Islet of Langerhans (tissue), 1 donor: ENCODE data around the gene WAC.
"Not testable (repeated sequence)": the region's sequence is repeated elsewhere in the genome, so short reads cannot be mapped to it uniquely, and the experiment has no call there.

ENCODE experiments used
- FAIRE-seq: peaks from one replicate; lab custom pipeline; 2011; peaks lifted over from hg19 to GRCh38; lab: Jason Lieb, UNC

WAC gene, protein sequence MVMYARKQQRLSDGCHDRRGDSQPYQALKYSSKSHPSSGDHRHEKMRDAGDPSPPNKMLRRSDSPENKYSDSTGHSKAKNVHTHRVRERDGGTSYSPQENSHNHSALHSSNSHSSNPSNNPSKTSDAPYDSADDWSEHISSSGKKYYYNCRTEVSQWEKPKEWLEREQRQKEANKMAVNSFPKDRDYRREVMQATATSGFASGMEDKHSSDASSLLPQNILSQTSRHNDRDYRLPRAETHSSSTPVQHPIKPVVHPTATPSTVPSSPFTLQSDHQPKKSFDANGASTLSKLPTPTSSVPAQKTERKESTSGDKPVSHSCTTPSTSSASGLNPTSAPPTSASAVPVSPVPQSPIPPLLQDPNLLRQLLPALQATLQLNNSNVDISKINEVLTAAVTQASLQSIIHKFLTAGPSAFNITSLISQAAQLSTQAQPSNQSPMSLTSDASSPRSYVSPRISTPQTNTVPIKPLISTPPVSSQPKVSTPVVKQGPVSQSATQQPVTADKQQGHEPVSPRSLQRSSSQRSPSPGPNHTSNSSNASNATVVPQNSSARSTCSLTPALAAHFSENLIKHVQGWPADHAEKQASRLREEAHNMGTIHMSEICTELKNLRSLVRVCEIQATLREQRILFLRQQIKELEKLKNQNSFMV

DNA sequence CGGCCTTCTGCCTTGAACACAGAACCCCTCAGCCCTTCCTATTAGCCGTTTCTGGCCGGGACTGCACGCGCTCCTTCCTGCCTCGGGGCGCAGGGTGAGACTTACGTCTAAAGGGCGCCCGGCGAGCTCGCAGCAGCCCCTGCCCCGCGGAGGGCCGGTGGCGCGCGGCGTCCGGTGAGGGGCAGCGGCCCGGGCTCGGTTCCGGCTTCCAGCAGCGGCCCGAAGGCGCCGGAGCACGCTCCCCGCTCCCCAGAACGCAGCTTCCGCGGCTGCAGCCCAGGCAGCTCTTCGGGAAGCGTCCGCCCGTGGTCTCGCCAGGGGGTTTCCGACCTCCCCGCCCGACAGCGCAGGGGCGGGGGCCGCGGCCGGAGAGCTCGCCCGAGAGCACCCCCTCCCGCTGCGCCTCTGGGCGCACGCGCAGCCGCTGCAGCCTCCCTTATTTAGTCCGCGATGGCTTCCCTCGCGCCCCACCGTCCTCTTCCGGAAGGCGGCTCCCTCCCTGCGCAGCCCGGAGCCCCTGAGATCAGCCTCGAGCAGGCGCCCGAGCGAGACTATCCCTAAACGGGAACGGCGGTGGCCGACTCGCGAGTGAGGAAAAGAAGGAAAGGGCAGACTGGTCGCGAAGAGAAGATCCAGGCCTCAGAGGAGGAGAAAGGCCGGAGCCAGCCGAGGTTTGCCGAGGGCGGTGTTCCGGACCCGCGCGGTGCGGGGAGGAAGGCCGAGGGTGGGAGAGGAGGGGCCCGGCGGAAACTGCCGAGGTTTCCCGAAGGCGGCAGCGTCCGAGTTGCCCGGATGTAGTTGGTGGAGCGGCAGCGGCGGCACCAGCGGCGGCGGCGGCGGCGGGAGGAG, at the start of gene WAC:
WAC (plus strand) TSS at position 782 of the 849 bp plus-strand sequence. CDS start 462 bp downstream, outside the sequence.
- no peak for FAIRE-seq

DNA sequence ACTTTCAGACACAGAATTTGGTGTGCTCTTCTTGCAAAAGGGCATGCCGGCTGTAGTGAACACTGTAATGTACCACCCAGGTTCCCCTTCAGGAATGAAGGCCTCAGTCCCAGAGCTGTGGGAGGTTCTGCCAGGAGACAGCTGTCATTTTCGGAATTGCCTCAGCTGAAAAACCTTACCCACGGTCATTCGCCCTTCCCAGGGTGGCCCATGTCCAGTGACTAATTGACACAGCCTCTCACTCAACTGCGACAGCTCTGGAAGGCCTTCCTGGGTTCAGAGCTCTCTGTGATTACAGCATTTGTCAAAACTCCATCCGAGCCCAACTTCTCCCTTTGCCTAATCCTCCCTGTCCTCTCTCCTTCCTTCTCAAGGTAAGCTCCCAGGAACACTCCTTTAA, 43.7 kb upstream of the WAC start:
- no peak for FAIRE-seq

DNA sequence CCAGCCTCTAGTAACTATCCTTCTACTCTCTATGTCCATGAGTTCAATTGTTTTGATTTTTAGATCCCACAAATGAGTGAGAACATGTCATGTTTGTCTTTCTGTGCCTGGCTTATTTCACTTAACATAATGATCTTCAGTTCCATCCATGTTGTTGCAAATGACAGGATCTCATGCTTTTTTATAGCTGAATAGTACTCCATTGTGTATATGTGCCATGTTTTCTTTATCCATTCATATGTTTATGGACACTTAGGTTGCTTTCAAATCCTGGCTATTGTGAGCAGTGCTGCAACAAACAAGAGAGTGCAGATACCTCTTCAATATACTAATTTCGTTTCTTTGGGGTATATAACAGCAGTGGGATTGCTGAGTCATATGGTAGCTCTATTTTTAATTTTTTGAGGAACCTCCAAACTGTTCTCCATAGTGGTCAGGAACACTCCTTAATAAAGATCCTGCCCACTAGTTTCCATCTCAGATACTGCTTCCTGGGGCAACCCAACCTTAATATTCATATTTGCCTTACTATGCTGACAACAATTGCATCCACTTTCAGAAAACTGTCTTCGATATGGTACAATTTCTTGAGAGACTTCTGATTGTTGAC, 42.6 kb upstream of the WAC start:
- not testable (repeated sequence) for FAIRE-seq

DNA sequence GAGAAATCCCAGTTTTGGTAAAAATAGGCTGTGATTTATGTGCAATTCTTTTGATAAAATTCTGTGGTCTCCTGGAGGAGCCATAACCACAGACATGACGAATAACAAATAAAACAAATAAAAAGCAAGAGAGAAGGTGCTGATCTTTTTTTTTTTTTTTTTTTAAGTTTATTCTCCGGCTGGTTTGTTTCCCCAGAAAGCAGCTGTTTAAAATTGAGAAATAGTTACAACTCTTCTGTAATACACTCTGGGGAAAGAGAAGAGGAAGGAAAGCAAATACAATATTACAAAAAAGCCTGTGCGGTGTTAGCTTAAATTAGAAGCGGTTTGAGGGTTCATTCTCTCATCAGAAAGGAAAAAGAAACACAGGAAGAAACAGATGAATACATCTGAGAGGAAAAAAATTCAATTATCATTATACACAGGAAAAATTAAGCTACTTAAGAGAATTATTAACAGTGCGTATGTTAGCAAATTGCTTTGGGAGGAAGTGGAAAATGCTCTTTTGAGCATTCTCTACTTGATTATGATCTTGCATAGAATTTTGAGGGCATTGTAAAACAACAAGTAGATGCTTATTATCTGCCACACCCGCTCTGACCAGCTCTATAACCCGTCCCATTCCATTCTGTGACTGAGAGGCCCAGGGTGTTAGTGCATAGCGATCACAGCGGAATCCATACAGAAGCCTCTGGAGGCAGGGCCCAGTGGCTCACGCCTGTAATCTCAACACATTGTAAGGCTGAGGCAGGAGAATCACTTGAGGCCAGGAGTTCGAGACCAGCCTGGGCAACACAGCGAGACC, 40.6 kb upstream of the WAC start:
- no peak for FAIRE-seq

DNA sequence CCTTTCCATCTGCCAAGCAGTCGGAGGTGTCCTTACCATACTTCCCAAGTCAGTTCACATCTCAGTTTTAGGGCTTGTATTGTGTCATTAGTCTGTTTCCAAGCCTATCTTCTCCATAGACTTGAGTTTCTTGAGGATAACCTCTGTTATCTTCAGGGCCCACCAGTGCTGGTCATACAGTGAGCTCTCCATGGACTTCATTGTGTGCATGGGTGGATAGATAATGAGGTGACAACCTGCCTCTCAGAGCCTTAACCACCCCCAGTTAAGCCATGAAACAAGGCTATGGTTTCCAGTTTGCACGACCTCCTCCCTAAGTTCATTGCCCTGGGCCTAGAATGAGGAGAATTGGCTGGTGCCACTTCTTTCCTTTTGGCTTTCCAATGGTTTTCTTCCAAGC, 38.5 kb upstream of the WAC start:
- FAIRE-seq = no peak

DNA sequence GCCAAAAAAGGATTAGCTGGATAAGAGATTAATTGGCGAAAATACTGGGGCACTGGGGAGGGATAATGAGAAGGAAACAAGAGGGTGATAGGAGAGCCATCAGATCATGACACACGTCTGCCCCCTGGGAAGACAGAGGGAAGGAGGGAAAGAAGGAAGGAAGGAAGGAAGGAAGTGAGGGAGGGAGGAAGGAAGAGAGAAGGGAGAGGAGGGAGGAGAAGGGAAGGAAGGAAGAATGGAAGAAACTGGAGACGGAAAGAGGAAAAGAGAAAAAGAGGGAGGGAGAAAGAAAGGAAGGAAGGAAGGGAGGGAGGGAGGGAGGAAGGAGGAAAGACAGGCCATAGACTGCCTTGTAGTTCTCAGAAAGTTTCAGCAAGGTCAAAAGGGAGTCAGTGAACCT, 37.8 kb upstream of the WAC start:
- FAIRE-seq = no peak

DNA sequence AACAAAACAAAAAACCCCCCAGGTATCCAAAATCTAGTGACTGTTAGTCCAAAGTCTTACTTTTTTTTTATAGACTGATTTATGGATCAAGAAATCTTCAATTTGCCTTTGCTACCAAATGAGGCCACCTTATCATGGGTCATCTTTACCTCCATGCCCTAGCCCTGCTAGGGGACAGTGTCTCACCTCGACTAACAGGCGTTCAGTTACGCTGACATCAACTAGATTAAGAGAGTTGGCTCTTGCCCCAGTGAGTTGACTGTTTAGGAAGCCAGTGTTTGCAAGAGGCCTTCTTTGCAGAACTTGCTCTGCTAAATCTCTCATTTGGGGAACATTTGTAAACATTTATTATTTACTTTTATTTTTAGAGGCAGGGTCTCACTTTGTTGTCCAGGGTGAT, 36.9 kb upstream of the WAC start:
- FAIRE-seq = no peak

DNA sequence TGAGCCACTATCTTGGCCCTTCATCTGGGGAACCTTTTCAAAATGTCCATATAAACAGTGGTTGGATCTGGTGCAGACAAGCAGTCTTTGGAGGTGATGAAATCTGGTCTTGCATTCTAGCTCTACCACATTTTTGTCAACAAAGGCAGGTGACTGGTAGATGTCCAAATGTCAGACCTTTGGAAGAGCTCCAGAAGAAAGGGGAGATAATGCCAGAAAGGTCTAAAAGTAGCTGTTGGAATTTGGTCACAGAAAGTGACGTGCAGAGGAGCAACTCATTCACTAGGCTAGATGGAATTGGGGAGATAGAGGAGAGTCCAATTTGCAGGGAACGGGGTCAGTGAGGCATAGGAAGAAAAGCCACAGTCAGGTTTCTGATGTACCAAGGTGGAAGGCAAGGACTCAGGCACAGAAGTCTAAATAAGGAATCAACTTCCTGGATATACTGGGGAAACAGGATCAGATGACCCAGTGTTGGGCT, 36.4 kb upstream of the WAC start:
- FAIRE-seq = no peak

DNA sequence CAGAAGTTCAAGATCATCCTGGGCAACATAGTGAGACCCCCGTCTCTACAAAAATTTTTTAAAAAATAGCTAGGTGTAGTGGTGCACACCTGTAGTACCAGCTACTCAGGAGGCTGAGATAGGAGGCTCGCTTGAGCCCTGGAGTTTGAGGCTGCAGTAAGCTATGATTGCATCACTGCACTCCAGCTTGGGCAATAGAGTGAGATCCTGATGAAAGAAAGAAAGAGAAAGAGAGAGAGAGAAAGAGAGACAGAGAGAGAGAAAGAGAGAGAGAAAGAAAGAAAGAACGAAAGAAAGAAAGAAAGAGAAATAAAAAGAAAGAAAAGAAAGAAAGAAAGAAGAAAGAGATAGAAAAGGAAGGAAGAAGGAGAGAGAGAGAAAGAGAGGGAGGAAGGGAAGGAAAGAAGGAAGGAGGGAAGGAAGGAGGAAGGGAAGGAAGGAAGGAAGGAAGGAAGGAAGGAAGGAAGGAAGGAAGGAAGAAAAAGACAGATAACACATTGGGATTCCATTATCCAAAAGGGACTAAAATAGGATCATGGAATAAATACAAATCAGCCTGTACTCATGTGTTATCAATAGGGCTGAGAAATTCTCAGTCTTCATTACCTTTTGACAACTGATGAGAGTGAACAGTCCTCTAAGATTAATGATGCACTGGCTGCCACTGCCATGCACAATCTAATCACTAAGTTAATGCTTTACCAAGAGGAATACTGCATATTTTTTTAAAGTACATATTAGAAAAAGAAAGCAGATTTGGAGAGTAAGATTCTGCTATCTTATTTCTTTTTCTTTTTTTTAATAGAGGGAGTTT, 35.4 kb upstream of the WAC start:
- no peak for FAIRE-seq

DNA sequence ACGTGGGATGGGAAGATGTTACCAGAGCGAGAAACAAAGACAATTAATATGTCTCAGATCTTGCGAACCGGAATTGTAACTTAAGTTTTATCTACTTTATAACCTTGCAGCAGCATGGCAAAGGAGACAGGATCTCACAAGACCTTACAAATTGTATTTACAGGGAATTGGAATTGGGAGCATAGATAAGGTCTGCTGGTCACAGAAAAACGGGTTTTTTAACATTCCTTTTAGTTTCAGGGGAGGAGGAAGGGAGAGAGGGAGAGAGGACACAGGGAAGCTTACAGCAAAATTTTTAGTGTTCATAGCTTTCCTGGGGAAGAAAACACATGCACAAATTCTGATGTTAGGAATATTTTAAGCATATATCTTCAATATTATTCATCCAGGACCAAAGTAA, 32.7 kb upstream of the WAC start:
- not testable (repeated sequence) for FAIRE-seq

DNA sequence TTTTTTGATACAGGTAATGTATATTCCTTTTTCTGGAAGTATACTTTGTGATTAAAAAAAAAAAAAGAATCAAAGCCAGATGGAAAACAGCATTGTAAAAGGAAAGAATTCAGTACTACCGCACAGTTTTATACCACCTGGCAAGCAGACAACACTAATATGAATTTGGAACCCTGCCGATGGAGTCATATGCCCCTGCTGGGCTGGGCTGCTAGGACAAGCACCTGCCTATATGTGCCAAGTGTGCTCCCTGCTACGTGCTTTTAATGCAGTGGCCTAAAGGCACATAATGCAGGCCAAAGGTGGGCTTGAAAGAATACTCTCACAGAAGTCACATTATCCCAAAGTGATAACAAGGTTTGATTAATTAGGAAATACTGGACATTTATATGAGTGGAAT, 29.8 kb upstream of the WAC start:
- no peak for FAIRE-seq

DNA sequence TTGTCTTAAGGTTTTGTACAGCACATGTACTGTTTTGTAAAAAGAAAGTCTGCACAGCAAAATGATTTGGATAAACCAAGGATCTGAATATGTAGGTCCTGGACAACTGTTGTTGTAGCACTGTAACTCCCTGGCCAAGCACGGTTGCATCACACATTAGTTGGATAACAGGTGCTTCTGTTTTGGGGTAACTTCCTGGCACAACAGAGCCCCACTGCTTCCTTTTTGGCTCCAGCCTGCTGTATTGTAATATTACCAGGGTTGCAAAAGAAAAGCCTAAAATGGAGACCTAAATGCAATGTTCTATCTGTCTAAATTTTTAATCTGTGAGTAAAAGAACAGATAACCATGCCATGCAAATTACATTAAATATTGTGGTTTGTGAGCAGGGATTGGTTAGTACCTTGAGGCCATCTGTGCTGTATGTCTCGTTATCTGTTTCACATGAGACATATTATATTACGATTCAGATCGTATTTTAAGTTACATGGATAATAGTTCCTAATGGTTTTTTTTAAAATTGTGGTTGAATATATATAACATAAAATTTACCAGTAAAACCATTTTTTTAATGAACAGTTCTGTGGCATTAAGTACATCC, 27.5 kb upstream of the WAC start:
- no peak for FAIRE-seq

DNA sequence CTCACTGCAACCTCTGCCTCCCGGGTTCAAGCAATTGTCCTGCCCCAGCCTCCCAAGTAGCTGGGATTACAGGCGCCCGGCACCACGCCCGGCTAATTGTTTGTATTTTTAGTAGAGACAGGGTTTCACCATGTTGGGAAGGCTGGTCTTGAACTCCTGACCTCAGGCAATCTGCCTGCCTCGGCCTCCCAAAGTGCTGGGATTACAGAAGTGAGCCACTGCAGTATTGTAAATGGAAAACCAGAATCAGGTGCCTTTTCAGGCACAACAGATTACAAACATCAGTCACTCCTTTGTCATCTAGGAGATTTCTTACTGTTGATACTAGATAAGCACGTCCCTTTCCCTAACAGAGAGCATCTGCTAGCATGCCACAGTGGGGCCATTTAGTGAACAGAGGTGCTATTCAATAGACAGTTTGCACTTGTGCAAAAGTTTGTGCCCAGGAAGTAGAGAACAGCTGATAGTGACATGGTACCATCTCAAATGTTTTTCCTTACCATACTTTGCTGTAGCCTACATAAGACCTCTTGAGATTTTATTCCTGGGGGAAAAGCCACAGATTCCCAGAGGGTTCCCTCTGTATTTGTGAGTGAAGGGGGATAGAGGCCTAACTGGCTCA, 24.5 kb upstream of the WAC start:
- FAIRE-seq = no peak

DNA sequence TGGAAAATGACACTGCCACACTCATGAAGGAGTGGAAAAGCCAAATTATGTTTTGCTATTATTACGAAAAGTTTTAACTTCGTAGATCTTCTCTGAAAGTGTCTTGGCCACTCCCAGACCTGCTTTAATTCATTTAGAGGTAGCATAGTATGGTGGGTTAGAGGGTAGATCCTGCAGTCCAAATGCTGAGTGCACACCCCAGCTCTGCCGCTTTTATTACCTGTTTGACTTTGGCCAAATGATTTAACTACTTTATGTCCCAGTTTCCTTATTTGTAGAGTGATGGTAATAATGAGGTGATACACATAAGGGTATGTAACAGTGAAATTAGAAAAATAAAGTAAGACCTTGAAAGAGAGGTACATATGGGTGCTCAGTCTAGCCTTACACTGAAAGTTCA, 23.6 kb upstream of the WAC start:
- no peak for FAIRE-seq

DNA sequence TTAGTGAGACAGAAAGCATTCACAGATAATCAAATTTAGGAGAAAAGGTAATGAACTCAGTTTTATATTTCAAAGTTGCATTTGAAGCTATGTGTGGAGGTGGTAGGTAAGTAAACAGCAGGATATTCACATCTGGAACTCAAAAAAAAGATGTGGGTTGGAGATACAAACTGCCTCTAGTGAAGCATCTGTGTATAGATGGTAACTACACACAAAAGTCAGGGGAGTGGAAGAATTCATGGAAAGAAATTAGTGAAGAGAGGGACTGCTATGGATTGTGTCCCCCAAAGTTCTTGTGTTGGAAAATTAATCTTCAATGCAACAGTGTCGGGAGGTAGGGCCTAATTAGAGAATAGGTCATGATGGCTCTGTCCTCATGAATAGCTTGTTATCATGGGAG, 18.3 kb upstream of the WAC start:
- FAIRE-seq = no peak

DNA sequence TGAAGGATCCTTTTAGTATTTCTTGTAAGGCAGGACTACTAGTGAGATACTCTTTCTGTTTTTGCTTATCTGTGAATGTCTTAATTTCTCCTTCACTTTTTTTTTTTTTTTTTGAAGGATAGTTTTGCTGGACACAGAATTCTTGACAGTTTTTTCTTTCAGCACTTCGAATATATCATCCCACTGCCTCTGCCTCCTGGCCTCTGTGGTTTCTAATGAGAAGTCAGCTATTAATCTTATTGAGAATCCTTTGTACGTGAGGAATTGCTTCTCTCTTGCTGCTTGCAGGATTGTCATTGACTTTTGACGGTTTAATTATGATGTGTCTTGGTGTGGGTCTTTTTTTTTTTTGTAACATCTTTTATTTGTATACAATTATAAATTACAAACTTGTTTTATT, 12.6 kb upstream of the WAC start:
- no peak for FAIRE-seq

DNA sequence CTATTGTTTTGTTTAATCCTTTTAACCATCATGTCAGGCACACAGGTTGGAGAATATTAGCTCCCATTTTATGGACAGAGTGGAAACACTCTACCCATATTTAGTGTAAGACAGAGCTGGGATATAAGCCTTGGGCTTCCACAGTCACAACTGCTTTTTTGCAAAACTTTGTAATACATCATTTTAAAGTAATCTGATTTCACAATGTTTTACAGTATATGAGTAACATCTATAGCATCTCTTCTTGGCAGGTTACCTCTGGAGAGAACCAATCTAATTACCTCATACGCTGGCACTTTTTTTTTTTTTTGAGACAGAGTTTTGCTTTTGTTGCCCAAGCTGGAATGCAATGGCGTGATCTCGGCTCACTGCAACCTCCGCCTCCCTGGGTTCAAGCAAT, 12.1 kb upstream of the WAC start:
- not testable (repeated sequence) for FAIRE-seq

DNA sequence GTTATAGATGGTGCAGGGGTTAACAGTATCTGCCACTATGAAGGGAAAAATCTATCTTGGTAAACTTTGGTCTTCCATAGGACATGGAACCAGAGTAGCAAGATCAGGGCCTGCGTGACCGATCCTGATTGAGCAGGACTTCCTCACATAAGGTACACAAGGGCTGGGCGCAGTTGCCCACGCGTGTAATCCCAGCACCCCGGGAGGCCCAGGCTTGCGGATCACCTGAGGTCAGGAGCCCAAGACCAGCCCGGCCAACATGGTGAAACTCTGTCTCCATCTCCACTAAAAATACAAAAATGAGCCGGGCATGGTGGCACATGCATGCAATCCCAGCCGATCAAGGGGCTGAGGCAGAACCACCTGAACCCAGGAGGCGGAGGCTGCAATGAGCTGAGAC, 11.0 kb upstream of the WAC start:
- not testable (repeated sequence) for FAIRE-seq

DNA sequence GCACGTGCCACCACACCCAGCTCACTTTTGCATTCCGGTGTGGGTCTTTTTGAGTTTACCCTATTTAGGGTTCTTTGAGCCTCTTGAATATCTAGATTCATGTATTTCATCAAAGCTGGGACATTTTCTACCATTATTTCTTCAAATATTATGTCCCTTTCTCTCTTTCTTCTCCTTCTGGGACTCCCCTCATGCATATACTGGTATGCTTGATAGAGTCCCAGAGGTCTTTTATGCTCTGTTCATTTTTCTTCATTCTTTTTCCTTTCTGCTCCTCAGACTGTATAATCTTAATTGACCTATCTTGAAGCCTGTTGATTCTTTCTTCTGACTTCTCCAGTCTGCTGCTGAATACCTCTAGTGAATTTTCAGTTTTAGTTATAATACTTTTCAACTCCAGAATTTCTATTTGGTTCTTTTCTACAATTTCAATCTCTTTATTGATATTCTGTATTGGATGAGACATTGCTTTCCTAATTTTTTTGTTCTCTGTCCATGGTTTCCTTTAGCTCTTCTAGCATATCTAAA, 9.1 kb upstream of the WAC start:
- no peak for FAIRE-seq

DNA sequence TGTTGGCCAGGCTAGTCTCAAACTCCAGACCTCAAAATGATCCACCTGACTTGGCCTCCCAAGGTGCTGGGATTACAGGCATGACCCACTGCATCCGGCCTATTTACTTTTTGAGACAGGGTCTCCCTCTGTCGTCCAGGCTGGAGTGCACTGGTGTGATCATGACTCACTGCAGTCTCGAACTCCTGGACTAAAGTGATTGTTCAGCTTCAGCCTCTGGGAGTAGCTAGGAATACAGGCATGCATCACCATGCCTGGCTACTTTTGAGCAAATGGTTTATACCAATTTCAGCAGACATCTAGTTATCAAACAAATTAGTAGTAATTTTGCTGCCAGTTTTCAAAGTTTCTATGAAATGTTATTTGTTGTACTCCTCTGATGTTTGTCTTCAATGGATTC, 2.2 kb upstream of the WAC start:
- no peak for FAIRE-seq
